ENCODE measurements around the gene RPS15. TPM values are rescaled to one million over a fixed set of nuclear protein-coding genes. Genes with fewer than 3 reads are reported as not detected.

Gene RPS15
- polyA plus RNA-seq, 1 donor (not counting 4 experiments of a cell fraction or from before 2014, with no cell fraction given), result 795 TPM

DNA sequence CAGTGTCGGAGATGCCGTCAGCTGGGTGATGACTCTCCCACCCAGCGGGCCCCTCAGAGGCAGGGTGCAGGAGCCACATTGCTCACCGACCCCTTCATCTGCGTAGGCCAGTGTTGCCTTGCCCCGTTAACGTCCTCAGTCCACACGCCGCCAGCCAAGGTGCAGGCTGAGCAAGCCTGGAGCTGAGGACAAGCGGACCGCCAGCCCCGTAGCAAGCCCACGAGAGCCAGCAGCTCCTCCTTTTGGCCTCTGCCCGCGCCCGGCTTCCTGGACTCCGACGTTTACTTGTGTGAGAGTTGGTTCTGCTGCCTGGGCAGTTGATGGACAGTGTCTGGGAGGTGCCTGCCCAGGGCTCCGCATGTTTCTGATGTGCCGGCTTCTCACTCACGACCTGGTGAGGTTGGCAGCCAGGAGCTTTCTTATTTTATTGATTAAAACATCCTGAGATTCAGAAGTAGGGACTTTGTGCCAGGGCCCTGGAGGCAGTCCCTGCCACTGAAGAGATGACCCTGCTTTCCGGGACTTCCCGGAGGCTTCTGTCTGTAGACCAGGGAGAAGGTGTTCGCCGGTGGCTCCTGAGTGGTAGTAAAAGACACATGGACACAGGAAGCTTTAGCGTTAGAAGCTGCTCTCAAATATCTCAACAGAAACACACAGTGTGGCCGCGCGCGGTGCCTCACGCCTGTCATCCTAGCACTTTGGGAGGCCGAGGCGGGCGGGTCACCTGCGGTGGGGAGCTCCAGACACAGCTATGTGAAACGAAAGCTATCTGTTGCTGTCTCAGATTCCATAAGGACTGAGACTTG lies 25.0 kb upstream of the RPS15 start:
- DNase-seq (ENCODE audit: low read depth, low spot score), result no peak
- H2AFZ ChIP-seq (ENCODE audit: control insufficient read depth, low read length), result no peak overlapping the region
- no peak overlapping the region for H3K27ac ChIP-seq (ENCODE audit: control insufficient read depth, insufficient read depth, low read length)
- no peak overlapping the region for H3K4me2 ChIP-seq (ENCODE audit: control insufficient read depth, extremely low read depth, insufficient read depth, low read depth, low read length)
- peaks cover 95% of the 10 kb centered on the region for H3K79me2 ChIP-seq (ENCODE audit: control insufficient read depth, insufficient read depth, low read length)
- H4K20me1 ChIP-seq (ENCODE audit: control insufficient read depth, extremely low read depth, insufficient read depth, low read length), result peaks cover 80% of the 10 kb centered on the region
- no peak for TF ChIP-seq EZH2 (IDR thresholded peaks at IDR 0.05; ENCODE audit: low read length)
- TF ChIP-seq CTCF (optimal IDR thresholded peaks at IDR 0.05 in 1 of 3, IDR thresholded peaks at IDR 0.05 in 1 of 3, conservative IDR thresholded peaks at IDR 0.05 in 1 of 3; ENCODE audit: extremely low read depth in 1 of 3, insufficient read depth in 2 of 3, low read length in 3 of 3), result no peak
- H3K9me3 ChIP-seq (ENCODE audit: control insufficient read depth, low read depth, low read length), result no peaks in the 10 kb centered on the region
- dilution Hi-C loops (cut with MboI; ENCODE audit: extremely low pct_ligation_motif_present, low sequenced_read_pairs), result no loop called here
- H3K9me1 ChIP-seq (ENCODE audit: control insufficient read depth, extremely low read depth, insufficient read depth, low read length), result peaks cover 4% of the 10 kb centered on the region
- no peak overlapping the region for H3K4me3 ChIP-seq (ENCODE audit: control insufficient read depth in 2 of 3, extremely low read depth in 1 of 3, insufficient read depth in 2 of 3, low read depth in 1 of 3, low read length in 3 of 3)
- peaks cover 13 to 33% of the 10 kb centered on the region in 2 experiments for H3K36me3 ChIP-seq (ENCODE audit: control insufficient read depth in 2 of 2, extremely low read depth in 1 of 2, insufficient read depth in 2 of 2, low read length in 2 of 2)
- peaks cover 55% of the 10 kb centered on the region for H3K4me1 ChIP-seq (ENCODE audit: control insufficient read depth, extremely low read depth, insufficient read depth, low read length)
- no peak for FAIRE-seq
- no peak overlapping the region for H3K9ac ChIP-seq (ENCODE audit: control insufficient read depth, extremely low read depth, insufficient read depth, low read length)
- H3K27me3 ChIP-seq (ENCODE audit: control insufficient read depth, extremely low read depth, insufficient read depth, low read length), result no peaks in the 10 kb centered on the region

- DNase-seq (ENCODE audit: low read depth, low spot score) (no peak), FAIRE-seq (peak; percentile 68)
- TF ChIP-seq CTCF (optimal IDR thresholded peaks at IDR 0.05 in 1 of 3, IDR thresholded peaks at IDR 0.05 in 1 of 3, conservative IDR thresholded peaks at IDR 0.05 in 1 of 3; ENCODE audit: extremely low read depth in 1 of 3, insufficient read depth in 2 of 3, low read length in 3 of 3) (no peak), EZH2 (IDR thresholded peaks at IDR 0.05; ENCODE audit: low read length) (no peak)
- H3K79me2 ChIP-seq (ENCODE audit: control insufficient read depth, insufficient read depth, low read length), result peaks cover 92% of the 10 kb centered on the region
- peak overlapping the region; percentile 88 for H3K27ac ChIP-seq (ENCODE audit: control insufficient read depth, insufficient read depth, low read length)
- H3K4me3 ChIP-seq (ENCODE audit: control insufficient read depth in 2 of 3, extremely low read depth in 1 of 3, insufficient read depth in 2 of 3, low read depth in 1 of 3, low read length in 3 of 3), result peak overlapping the region in 2 of 3 experiments; percentile 11 to 16
- no peaks in the 10 kb centered on the region for H3K27me3 ChIP-seq (ENCODE audit: control insufficient read depth, extremely low read depth, insufficient read depth, low read length)
- peaks cover 69% of the 10 kb centered on the region for H4K20me1 ChIP-seq (ENCODE audit: control insufficient read depth, extremely low read depth, insufficient read depth, low read length)
- peak overlapping the region; percentile 74 for H3K9ac ChIP-seq (ENCODE audit: control insufficient read depth, extremely low read depth, insufficient read depth, low read length)
- H3K36me3 ChIP-seq (ENCODE audit: control insufficient read depth in 2 of 2, extremely low read depth in 1 of 2, insufficient read depth in 2 of 2, low read length in 2 of 2), result peaks cover 30 to 44% of the 10 kb centered on the region in 2 experiments
- peaks cover 2% of the 10 kb centered on the region for H3K9me1 ChIP-seq (ENCODE audit: control insufficient read depth, extremely low read depth, insufficient read depth, low read length)
- H2AFZ ChIP-seq (ENCODE audit: control insufficient read depth, low read length), result no peak overlapping the region
- dilution Hi-C loops (cut with MboI; ENCODE audit: extremely low pct_ligation_motif_present, low sequenced_read_pairs), result no loop called here
- peaks cover 34% of the 10 kb centered on the region for H3K4me1 ChIP-seq (ENCODE audit: control insufficient read depth, extremely low read depth, insufficient read depth, low read length)
- H3K4me2 ChIP-seq (ENCODE audit: control insufficient read depth, extremely low read depth, insufficient read depth, low read depth, low read length), result peak overlapping the region; percentile 90
- H3K9me3 ChIP-seq (ENCODE audit: control insufficient read depth, low read depth, low read length), result no peaks in the 10 kb centered on the region
Observed at GRCh38 chr19:1416014-1416841, 22.0 kb upstream of the RPS15 start.

Data from keratinocyte (primary cell).